Loucy (cell line): ENCODE data around the gene CCT8L2.
"Not testable (repeated sequence)": the region's sequence is repeated elsewhere in the genome, so short reads cannot be mapped to it uniquely, and the experiment has no call there.

Source experiments
- H2AFZ ChIP-seq: fragments of 200-600 bp; sonication (generic); 2 replicates; pipeline ENCODE4 v1.6.0; 2016; ENCODE audit warnings: antibody characterized with exemption, mild to moderate bottlenecking, low read length, moderate library complexity
- H3F3A ChIP-seq: fragments of 200-600 bp; 2 replicates; pipeline ENCODE4 v1.6.0; 2016; ENCODE audit warnings: antibody characterized with exemption, low read depth, mild to moderate bottlenecking
- H3K27me3 ChIP-seq: fragments of 200-600 bp; sonication (generic); 2 replicates; pipeline ENCODE4 v1.6.1; 2014; ENCODE audit warnings: low read length, mild to moderate bottlenecking; ENCODE audit not compliant: insufficient read depth, poor library complexity, severe bottlenecking
- H3K36me3 ChIP-seq: fragments of 200-600 bp; sonication (generic); 2 replicates; pipeline ENCODE4 v1.6.1; 2016; ENCODE audit warnings: low read length; ENCODE audit not compliant: insufficient read depth
- H3K4me1 ChIP-seq: fragments of 200-600 bp; sonication (generic); 2 replicates; pipeline ENCODE4 v1.5.1; 2014; ENCODE audit warnings: low read length, mild to moderate bottlenecking; ENCODE audit not compliant: insufficient read depth, poor library complexity, severe bottlenecking
- H3K4me2 ChIP-seq: fragments of 200-600 bp; sonication (generic); 2 replicates; pipeline ENCODE4 v1.6.0; 2014; ENCODE audit warnings: antibody characterized with exemption, low read length, low read depth, mild to moderate bottlenecking; ENCODE audit not compliant: poor library complexity, severe bottlenecking
- H3K4me3 ChIP-seq: fragments of 200-600 bp; sonication (generic); 2 replicates; pipeline ENCODE4 v1.5.1; 2014; ENCODE audit warnings: low read length, mild to moderate bottlenecking, mixed read lengths; ENCODE audit not compliant: poor library complexity, severe bottlenecking
- H3K79me2 ChIP-seq: fragments of 200-600 bp; sonication (generic); 2 replicates; pipeline ENCODE4 v1.6.1; 2014; ENCODE audit warnings: low read length; ENCODE audit not compliant: insufficient read depth
- H3K9ac ChIP-seq: fragments of 200-600 bp; sonication (generic); 2 replicates; pipeline ENCODE4 v1.6.0; 2014; ENCODE audit warnings: mild to moderate bottlenecking, low read depth, low read length, moderate library complexity; ENCODE audit not compliant: poor library complexity, severe bottlenecking
- H3K9me2 ChIP-seq: fragments of 200-600 bp; sonication (generic); replicated peaks from 2 replicates; pipeline ENCODE4 v1.6.1; 2016; ENCODE audit warnings: low read depth, low read length, mixed read lengths
- H3K9me3 ChIP-seq: fragments of 200-600 bp; sonication (generic); 2 replicates; pipeline ENCODE4 v1.6.1; 2014; ENCODE audit warnings: mild to moderate bottlenecking, antibody characterized with exemption, low read length, low read depth; ENCODE audit not compliant: insufficient read depth
- H4K20me1 ChIP-seq: fragments of 200-600 bp; sonication (generic); 2 replicates; pipeline ENCODE4 v1.6.0; 2014; ENCODE audit warnings: antibody characterized with exemption, low read length, mild to moderate bottlenecking; ENCODE audit not compliant: insufficient read depth, poor library complexity, severe bottlenecking
- CTCF ChIP-seq: fragments of 200-600 bp; sonication (generic); conservative IDR thresholded peaks from 2 replicates; pipeline ENCODE4 v1.5.1; 2014; ENCODE audit warnings: mild to moderate bottlenecking, antibody characterized with exemption, low read length
- EZH2phosphoT487 ChIP-seq: fragments of 200-600 bp; IDR thresholded peaks from 2 replicates; pipeline ENCODE4 v1.6.1; 2018; ENCODE audit warnings: antibody characterized with exemption, mild to moderate bottlenecking, moderate library complexity, borderline replicate concordance

The CCT8L2 gene

GRCh38 chr22:16586170-16586569, 6.4 kb downstream of the CCT8L2 start:
- no peak overlapping the region for H3K4me2 ChIP-seq

DNA sequence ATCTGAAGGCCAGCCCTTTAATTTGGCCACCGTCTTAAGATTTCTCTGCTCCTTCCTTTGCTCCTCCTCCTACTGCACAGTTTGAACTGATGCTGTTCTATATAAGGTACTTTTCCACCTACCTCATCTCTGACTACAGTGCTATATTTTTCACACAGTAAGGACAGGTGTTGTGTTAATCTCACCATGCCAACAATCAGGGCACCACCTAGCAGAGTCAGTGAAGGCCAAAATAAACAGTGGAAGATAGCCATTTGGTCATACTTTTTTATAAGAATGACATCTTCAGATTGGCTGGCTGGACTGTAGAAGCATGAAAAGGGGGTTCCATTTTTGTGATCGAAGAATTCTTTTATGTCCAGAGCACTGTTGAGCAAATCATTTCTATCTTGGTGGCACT, 11.7 kb downstream of the CCT8L2 start:
- H3K4me2 ChIP-seq, H3K27me3 ChIP-seq, H3F3A ChIP-seq, H3K4me3 ChIP-seq, H3K9ac ChIP-seq, H3K9me2 ChIP-seq, H3K9me3 ChIP-seq, H3K36me3 ChIP-seq, H4K20me1 ChIP-seq, H2AFZ ChIP-seq, H3K79me2 ChIP-seq, H3K4me1 ChIP-seq: not testable (repeated sequence)

More at GRCh38 chr22:16586170-16586569, 6.4 kb downstream of the CCT8L2 start:
- Histone ChIP-seq H3K4me3 (no peak overlapping the region), H3K36me3 (no peaks in the 10 kb centered on the region), H3K27me3 (no peaks in the 10 kb centered on the region), H3K4me1 (no peaks in the 10 kb centered on the region), H4K20me1 (no peaks in the 10 kb centered on the region), H3F3A (no peaks in the 10 kb centered on the region), H3K9me3 (no peaks in the 10 kb centered on the region), H3K9ac (no peak overlapping the region), H3K9me2 (no peaks in the 10 kb centered on the region), H3K79me2 (no peaks in the 10 kb centered on the region), H2AFZ (no peak overlapping the region)
- TF ChIP-seq EZH2phosphoT487: no peak
- no peak for TF ChIP-seq CTCF

- H3K9ac ChIP-seq, H3K9me3 ChIP-seq, H3K4me1 ChIP-seq, H3K27me3 ChIP-seq, H3K79me2 ChIP-seq, H3F3A ChIP-seq, H3K4me2 ChIP-seq, H2AFZ ChIP-seq, H3K9me2 ChIP-seq, H4K20me1 ChIP-seq, H3K4me3 ChIP-seq, H3K36me3 ChIP-seq: not testable (repeated sequence)
Observed at GRCh38 chr22:16569240-16569834, 23.3 kb downstream of the CCT8L2 start.

DNA sequence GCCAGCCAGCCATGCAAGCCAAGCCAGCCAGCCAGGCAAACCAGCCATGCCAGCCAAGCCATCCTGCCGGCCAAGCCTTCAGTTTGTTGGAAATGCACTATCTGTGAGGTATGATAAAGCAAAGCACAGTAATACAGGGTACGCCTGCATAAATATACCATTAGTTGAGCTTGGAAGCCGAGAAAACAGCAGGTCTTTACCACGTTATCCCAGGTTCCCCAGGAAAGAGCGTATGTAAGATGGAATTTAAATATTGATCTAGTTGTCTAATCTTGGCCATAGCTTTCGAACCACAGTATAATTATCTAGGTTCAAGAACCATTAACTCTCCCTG, 24.2 kb downstream of the CCT8L2 start:
- H3K4me3 ChIP-seq: no peak overlapping the region
- no peaks in the 10 kb centered on the region for H3F3A ChIP-seq

GRCh38 chr22:16567617-16568424, 24.8 kb downstream of the CCT8L2 start:
- H3K9ac ChIP-seq, H3K27me3 ChIP-seq, H3K9me3 ChIP-seq, H2AFZ ChIP-seq, H3K4me2 ChIP-seq, H3K36me3 ChIP-seq, H3K4me3 ChIP-seq, H3F3A ChIP-seq, H4K20me1 ChIP-seq, H3K9me2 ChIP-seq, H3K4me1 ChIP-seq, H3K79me2 ChIP-seq: not testable (repeated sequence)

More for the DNA sequence above, 24.2 kb downstream of the CCT8L2 start:
- H2AFZ ChIP-seq: no peak overlapping the region
- no peaks in the 10 kb centered on the region for H3K27me3 ChIP-seq
- TF ChIP-seq EZH2phosphoT487: no peak
- no peak for TF ChIP-seq CTCF
- H3K9ac ChIP-seq: no peak overlapping the region
- no peaks in the 10 kb centered on the region for H4K20me1 ChIP-seq
- no peaks in the 10 kb centered on the region for H3K36me3 ChIP-seq
- no peaks in the 10 kb centered on the region for H3K4me1 ChIP-seq
- H3K9me3 ChIP-seq: no peaks in the 10 kb centered on the region
- no peaks in the 10 kb centered on the region for H3K9me2 ChIP-seq
- H3K79me2 ChIP-seq: no peaks in the 10 kb centered on the region
- no peak overlapping the region for H3K4me2 ChIP-seq
